Measurements from ENCODE around the gene PRR5.
"Not testable (repeated sequence)": the region's sequence is repeated elsewhere in the genome, so short reads cannot be mapped to it uniquely, and the experiment has no call there.

DNA sequence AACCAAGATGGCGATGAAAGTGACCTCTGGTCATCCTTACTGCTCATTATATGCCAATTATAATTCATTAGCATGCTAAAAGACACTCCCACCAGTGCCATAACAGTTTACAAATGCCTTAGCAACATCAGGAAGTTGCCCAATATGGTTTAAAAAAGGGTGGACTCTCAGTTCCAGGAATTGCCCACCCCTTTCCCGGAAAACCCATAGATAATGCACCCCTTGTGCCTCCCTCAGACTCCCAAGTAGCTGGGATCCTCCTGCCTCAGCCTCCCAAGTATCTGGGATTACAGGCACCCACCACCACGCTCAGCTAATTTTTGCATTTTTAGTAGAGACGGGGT, 45.8 kb downstream of the PRR5 start:
- TF ChIP-seq, protein P1, sequence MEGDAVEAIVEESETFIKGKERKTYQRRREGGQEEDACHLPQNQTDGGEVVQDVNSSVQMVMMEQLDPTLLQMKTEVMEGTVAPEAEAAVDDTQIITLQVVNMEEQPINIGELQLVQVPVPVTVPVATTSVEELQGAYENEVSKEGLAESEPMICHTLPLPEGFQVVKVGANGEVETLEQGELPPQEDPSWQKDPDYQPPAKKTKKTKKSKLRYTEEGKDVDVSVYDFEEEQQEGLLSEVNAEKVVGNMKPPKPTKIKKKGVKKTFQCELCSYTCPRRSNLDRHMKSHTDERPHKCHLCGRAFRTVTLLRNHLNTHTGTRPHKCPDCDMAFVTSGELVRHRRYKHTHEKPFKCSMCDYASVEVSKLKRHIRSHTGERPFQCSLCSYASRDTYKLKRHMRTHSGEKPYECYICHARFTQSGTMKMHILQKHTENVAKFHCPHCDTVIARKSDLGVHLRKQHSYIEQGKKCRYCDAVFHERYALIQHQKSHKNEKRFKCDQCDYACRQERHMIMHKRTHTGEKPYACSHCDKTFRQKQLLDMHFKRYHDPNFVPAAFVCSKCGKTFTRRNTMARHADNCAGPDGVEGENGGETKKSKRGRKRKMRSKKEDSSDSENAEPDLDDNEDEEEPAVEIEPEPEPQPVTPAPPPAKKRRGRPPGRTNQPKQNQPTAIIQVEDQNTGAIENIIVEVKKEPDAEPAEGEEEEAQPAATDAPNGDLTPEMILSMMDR (IDR thresholded peaks at IDR 0.05): not testable (repeated sequence)
- TF ChIP-seq PBX3 (IDR thresholded peaks at IDR 0.05); TAF1 (IDR thresholded peaks at IDR 0.05; ENCODE audit: borderline replicate concordance, low read depth, low read length); YY1 (IDR thresholded peaks at IDR 0.05; ENCODE audit: low read depth); FOSL2 (IDR thresholded peaks at IDR 0.05; ENCODE audit: borderline replicate concordance, low read depth); TCF12 (IDR thresholded peaks at IDR 0.05); ELF1 (IDR thresholded peaks at IDR 0.05); NRF1 (IDR thresholded peaks at IDR 0.05; ENCODE audit: low read depth, low read length); EP300 (IDR thresholded peaks at IDR 0.05; ENCODE audit: borderline replicate concordance in 1 of 2, low read depth in 1 of 2, low read length in 1 of 2): not testable (repeated sequence)
